SU-DHL-6 (cell line): ENCODE results near the gene INPP4A.

Experiments
- H2AFZ ChIP-seq: fragments of 200-600 bp; sonication (generic); 2 replicates; pipeline ENCODE4 v1.6.1; 2014; ENCODE audit warnings: low read depth, mild to moderate bottlenecking, moderate library complexity, mixed read lengths, antibody characterized with exemption, low read length; ENCODE audit not compliant: severe bottlenecking
- H3F3A ChIP-seq: fragments of 200-600 bp; shearing (Covaris generic); 2 replicates; pipeline ENCODE4 v1.6.0; 2016; ENCODE audit warnings: antibody characterized with exemption, mild to moderate bottlenecking; ENCODE audit not compliant: insufficient read depth
- H3K27ac ChIP-seq: fragments of 200-600 bp; sonication (generic); 2 replicates; pipeline ENCODE4 v1.5.1; 2016; ENCODE audit warnings: low read depth, mild to moderate bottlenecking, low read length, moderate library complexity, mixed read lengths
- H3K27me3 ChIP-seq: fragments of 200-600 bp; sonication (generic), shearing (Covaris generic); 2 replicates; pipeline ENCODE4 v1.6.0; 2014; ENCODE audit warnings: mild to moderate bottlenecking, low read length
- H3K36me3 ChIP-seq: fragments of 200-600 bp; sonication (generic); 2 replicates; pipeline ENCODE4 v1.6.1; 2014; ENCODE audit warnings: mild to moderate bottlenecking, low read length, mixed read lengths
- H3K4me2 ChIP-seq: fragments of 300-600, 200-600 bp; shearing (Covaris generic), sonication (generic); 2 replicates; pipeline ENCODE4 v1.6.0; 2014; ENCODE audit warnings: low read length, low read depth, mild to moderate bottlenecking; ENCODE audit not compliant: poor library complexity, severe bottlenecking
- H3K4me3 ChIP-seq: fragments of 200-600 bp; sonication (generic); 2 replicates; pipeline ENCODE4 v1.5.1; 2014; ENCODE audit warnings: antibody characterized with exemption, low read length, mild to moderate bottlenecking, mixed read lengths; ENCODE audit not compliant: insufficient read depth, poor library complexity, severe bottlenecking
- H3K79me2 ChIP-seq: fragments of 200-600 bp; sonication (generic); 2 replicates; pipeline ENCODE4 v1.6.1; 2014; ENCODE audit warnings: mild to moderate bottlenecking, low read length, moderate library complexity; ENCODE audit not compliant: insufficient read depth
- H3K9ac ChIP-seq: fragments of 200-600 bp; sonication (generic); 2 replicates; pipeline ENCODE4 v1.7.0; 2014; ENCODE audit warnings: mild to moderate bottlenecking, low read length
- H3K9me2 ChIP-seq: fragments of 200-600 bp; sonication (generic); replicated peaks from 2 replicates; pipeline ENCODE4 v1.6.1; 2014; ENCODE audit warnings: low read length; ENCODE audit not compliant: insufficient read depth
- H3K9me3 ChIP-seq: fragments of 200-600 bp; sonication (generic); 2 replicates; pipeline ENCODE4 v1.6.1; 2014; ENCODE audit warnings: low read length, mixed read lengths; ENCODE audit not compliant: insufficient read depth
- H4K20me1 ChIP-seq: fragments of 200-600 bp; sonication (generic); 2 replicates; pipeline ENCODE4 v1.6.1; 2014; ENCODE audit warnings: low read depth, mild to moderate bottlenecking, antibody characterized with exemption, low read length, moderate library complexity, mixed read lengths
- EZH2phosphoT487 ChIP-seq: fragments of 200-600 bp; sonication (generic), shearing (Covaris generic); conservative IDR thresholded peaks from 2 replicates; pipeline ENCODE4 v1.6.1; 2018; ENCODE audit warnings: mild to moderate bottlenecking, antibody characterized with exemption, low read length, moderate library complexity, mixed read lengths
- TF ChIP-seq, protein P1 (sequence below): fragments of 200-600 bp; sonication (generic); IDR thresholded peaks from one replicate; pipeline ENCODE4 v1.5.1; 2017; ENCODE audit warnings: antibody characterized with exemption, mild to moderate bottlenecking, low read length, moderate library complexity; ENCODE audit not compliant: insufficient read depth, poor library complexity, severe bottlenecking

The INPP4A gene

DNA sequence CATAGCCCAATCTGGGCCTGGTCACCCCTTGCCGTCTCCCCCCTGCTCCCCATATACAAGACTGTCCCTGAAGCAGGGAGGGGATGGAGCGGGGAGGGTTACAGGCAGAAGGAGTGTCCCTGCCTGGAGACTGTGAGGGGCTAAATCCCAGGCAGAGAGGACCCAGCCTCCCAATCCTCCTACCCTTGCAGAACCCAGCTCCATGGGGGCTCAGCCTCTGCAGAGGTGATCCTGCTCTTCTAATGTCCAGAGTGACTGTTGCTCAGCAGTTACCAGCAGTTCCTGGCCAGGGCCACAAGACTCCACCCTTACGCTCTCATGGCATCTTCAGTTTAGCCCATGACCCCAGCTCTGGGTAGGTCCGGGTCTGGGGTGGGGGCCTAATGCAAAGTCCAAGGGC, 105.5 kb downstream of the INPP4A start:
- Histone ChIP-seq H3F3A (no peaks in the 10 kb centered on the region), H3K27me3 (no peaks in the 10 kb centered on the region), H3K79me2 (no peaks in the 10 kb centered on the region), H3K9me2 (no peaks in the 10 kb centered on the region), H3K27ac (no peak overlapping the region), H3K9ac (no peak overlapping the region), H2AFZ (no peak overlapping the region), H4K20me1 (no peaks in the 10 kb centered on the region), H3K9me3 (no peaks in the 10 kb centered on the region), H3K36me3 (no peaks in the 10 kb centered on the region), H3K4me2 (no peak overlapping the region), H3K4me3 (no peak overlapping the region)
- TF ChIP-seq, protein P1, sequence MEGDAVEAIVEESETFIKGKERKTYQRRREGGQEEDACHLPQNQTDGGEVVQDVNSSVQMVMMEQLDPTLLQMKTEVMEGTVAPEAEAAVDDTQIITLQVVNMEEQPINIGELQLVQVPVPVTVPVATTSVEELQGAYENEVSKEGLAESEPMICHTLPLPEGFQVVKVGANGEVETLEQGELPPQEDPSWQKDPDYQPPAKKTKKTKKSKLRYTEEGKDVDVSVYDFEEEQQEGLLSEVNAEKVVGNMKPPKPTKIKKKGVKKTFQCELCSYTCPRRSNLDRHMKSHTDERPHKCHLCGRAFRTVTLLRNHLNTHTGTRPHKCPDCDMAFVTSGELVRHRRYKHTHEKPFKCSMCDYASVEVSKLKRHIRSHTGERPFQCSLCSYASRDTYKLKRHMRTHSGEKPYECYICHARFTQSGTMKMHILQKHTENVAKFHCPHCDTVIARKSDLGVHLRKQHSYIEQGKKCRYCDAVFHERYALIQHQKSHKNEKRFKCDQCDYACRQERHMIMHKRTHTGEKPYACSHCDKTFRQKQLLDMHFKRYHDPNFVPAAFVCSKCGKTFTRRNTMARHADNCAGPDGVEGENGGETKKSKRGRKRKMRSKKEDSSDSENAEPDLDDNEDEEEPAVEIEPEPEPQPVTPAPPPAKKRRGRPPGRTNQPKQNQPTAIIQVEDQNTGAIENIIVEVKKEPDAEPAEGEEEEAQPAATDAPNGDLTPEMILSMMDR, result no peak
- TF ChIP-seq EZH2phosphoT487, result no peak

DNA sequence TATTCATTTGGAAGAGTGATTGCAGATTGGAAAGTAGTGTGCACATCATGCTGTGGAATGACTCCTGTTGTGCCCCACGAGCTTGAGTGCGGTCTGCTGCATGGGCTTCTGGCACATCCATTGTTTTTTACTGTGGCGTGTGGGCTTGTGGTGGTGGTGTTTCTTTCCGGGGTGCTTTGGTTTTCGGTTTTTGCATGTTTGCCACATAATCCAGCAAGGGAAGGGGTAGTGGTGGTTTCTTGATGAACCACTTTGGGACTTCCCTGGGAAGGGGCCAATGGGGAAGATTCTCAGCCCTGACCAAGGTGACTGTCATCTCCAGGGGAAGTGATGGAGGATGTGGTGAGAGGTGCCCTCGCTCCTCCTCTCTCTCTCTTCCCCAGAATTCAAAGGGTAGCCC, 106.7 kb downstream of the INPP4A start:
- H3K9me3 ChIP-seq, result no peaks in the 10 kb centered on the region
- no peak overlapping the region for H3K9ac ChIP-seq
- H4K20me1 ChIP-seq, result no peaks in the 10 kb centered on the region
- no peak overlapping the region for H3K4me2 ChIP-seq
- H3K27me3 ChIP-seq, result no peaks in the 10 kb centered on the region
- H3K79me2 ChIP-seq, result no peaks in the 10 kb centered on the region
- no peak for TF ChIP-seq EZH2phosphoT487
- TF ChIP-seq, protein P1, result no peak
- no peaks in the 10 kb centered on the region for H3F3A ChIP-seq
- no peaks in the 10 kb centered on the region for H3K36me3 ChIP-seq
- no peaks in the 10 kb centered on the region for H3K9me2 ChIP-seq
- H2AFZ ChIP-seq, result no peak overlapping the region
- no peak overlapping the region for H3K27ac ChIP-seq
- H3K4me3 ChIP-seq, result no peak overlapping the region

DNA sequence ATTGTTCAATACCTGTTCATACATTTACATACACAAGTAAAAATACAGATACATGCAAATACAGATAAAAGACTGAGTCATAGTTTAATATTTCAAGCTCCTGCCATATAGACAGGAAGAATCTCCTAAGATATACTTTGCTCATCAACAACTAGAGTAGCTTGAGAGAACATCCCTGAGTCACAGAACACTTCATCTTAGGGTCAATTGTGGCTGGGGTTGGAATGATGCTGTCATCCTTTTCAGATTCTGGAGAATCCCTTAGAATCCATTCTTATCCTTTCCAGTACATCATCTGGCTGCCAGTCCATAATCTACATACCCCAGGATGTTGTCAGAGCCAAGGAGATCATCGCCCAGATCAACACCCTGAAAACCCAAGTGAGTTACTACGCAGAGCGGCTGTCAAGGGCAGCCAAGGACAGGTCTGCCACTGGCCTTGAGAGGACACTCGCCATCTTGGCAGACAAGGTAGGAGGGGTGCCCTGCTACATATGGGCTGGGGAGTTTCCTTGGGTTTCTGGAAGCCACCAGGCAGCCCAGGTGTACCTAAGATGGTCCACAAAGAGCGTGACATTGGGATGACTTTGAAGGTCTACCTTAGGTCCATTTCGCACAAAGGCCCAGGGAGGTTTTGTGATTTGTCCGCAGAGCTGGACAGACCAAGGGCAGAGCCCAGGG, 108.0 kb downstream of the INPP4A start:
- Histone ChIP-seq H3K9me2 (no peaks in the 10 kb centered on the region), H4K20me1 (no peaks in the 10 kb centered on the region), H3K27ac (peak overlapping the region; percentile 74; the same call in 1 of the 2 replicates), H3K36me3 (no peaks in the 10 kb centered on the region), H3F3A (no peaks in the 10 kb centered on the region), H3K9me3 (no peaks in the 10 kb centered on the region), H3K4me3 (no peak overlapping the region), H3K27me3 (no peaks in the 10 kb centered on the region), H3K79me2 (no peaks in the 10 kb centered on the region), H2AFZ (no peak overlapping the region), H3K9ac (no peak overlapping the region), H3K4me2 (no peak overlapping the region)
- TF ChIP-seq, protein P1, result no peak
- TF ChIP-seq EZH2phosphoT487, result no peak
